ENCODE data around the gene EPS8L3.

DNA sequence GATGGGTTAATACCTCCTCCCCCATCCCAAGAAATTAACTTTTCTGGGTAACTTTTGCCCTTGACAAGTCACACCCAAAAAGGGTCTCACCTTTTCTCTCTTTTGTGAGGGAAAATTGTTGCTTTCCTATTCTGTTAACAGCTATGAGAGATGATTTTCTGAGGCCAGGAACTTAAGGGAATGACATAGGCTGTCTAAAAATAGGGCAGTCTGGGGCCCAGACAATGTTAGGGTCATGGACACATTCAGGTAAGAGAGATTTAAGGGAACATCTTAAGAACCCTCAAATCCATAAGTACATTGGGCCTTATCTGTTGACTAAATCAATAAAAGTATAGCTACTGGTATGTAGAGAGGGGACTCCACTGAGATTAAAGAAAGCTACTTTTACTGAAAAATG, 14.5 kb downstream of the EPS8L3 start:
- TF ChIP-seq POLR2A (IDR thresholded peaks at IDR 0.05; ENCODE audit: control extremely low read depth in 1 of 2, low read depth in 2 of 2, low read length in 2 of 2): no peak
- no peak for TF ChIP-seq CREB1 (IDR thresholded peaks at IDR 0.05)
- TF ChIP-seq, protein P1, sequence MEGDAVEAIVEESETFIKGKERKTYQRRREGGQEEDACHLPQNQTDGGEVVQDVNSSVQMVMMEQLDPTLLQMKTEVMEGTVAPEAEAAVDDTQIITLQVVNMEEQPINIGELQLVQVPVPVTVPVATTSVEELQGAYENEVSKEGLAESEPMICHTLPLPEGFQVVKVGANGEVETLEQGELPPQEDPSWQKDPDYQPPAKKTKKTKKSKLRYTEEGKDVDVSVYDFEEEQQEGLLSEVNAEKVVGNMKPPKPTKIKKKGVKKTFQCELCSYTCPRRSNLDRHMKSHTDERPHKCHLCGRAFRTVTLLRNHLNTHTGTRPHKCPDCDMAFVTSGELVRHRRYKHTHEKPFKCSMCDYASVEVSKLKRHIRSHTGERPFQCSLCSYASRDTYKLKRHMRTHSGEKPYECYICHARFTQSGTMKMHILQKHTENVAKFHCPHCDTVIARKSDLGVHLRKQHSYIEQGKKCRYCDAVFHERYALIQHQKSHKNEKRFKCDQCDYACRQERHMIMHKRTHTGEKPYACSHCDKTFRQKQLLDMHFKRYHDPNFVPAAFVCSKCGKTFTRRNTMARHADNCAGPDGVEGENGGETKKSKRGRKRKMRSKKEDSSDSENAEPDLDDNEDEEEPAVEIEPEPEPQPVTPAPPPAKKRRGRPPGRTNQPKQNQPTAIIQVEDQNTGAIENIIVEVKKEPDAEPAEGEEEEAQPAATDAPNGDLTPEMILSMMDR (IDR thresholded peaks at IDR 0.05; ENCODE audit: control extremely low read depth in 1 of 3, insufficient read depth in 1 of 3, low read depth in 1 of 3, low read length in 3 of 3): no peak
- no peak for TF ChIP-seq KDM5A (IDR thresholded peaks at IDR 0.05; ENCODE audit: low read length)
- TF ChIP-seq, protein P2, sequence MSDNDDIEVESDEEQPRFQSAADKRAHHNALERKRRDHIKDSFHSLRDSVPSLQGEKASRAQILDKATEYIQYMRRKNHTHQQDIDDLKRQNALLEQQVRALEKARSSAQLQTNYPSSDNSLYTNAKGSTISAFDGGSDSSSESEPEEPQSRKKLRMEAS (IDR thresholded peaks at IDR 0.05): no peak
- no peak for TF ChIP-seq BRCA1 (IDR thresholded peaks at IDR 0.05; ENCODE audit: low read depth, low read length)
- TF ChIP-seq SP2 (IDR thresholded peaks at IDR 0.05; ENCODE audit: low read length): no peak
- TF ChIP-seq SP1 (IDR thresholded peaks at IDR 0.05; ENCODE audit: low read depth, low read length): no peak
- TF ChIP-seq YY1 (IDR thresholded peaks at IDR 0.05; ENCODE audit: low read depth, low read length): no peak
- TF ChIP-seq, protein P3, sequence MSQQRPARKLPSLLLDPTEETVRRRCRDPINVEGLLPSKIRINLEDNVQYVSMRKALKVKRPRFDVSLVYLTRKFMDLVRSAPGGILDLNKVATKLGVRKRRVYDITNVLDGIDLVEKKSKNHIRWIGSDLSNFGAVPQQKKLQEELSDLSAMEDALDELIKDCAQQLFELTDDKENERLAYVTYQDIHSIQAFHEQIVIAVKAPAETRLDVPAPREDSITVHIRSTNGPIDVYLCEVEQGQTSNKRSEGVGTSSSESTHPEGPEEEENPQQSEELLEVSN (IDR thresholded peaks at IDR 0.05): no peak
- TF ChIP-seq POLR2AphosphoS5 (IDR thresholded peaks at IDR 0.05; ENCODE audit: low read depth, low read length): no peak
- no peak for TF ChIP-seq CBX5 (IDR thresholded peaks at IDR 0.05; ENCODE audit: low read depth, low read length)
- TF ChIP-seq JUND (IDR thresholded peaks at IDR 0.05; ENCODE audit: low read length): no peak

Data from H1 (cell line).